NB4 (cell line): ENCODE results near the gene AGA.

Source experiments
- CTCF ChIP-seq: IDR thresholded peaks from one replicate; pipeline ENCODE4 v1.5.1; 2012; ENCODE audit warnings: low read depth, low read length
- MAX ChIP-seq: IDR thresholded peaks from 2 replicates; pipeline ENCODE4 v1.6.1; 2011; ENCODE audit warnings: low read depth, low read length
- MYC ChIP-seq: IDR thresholded peaks from 2 replicates; pipeline ENCODE4 v1.6.1; 2011; ENCODE audit warnings: low read depth, low read length
- POLR2A ChIP-seq: IDR thresholded peaks from 2 replicates; pipeline ENCODE4 v1.6.1; 2011; ENCODE audit warnings: mild to moderate bottlenecking; ENCODE audit not compliant: insufficient read length; ENCODE audit errors: extremely low read depth

GRCh38 chr4:177385576-177386277 lies 56.5 kb downstream of the AGA start:
- TF ChIP-seq CTCF = no peak
- TF ChIP-seq POLR2A = no peak
- TF ChIP-seq MAX = no peak
- no peak for TF ChIP-seq MYC
